ENCODE data around the gene LRRC43. TPM values are rescaled to one million over a fixed set of nuclear protein-coding genes. Genes with fewer than 3 reads are reported as not detected.

Gene LRRC43
- total and polyA plus RNA-seq, 12 donors: 0.17 to 4.5 (median 1.1) TPM

DNA sequence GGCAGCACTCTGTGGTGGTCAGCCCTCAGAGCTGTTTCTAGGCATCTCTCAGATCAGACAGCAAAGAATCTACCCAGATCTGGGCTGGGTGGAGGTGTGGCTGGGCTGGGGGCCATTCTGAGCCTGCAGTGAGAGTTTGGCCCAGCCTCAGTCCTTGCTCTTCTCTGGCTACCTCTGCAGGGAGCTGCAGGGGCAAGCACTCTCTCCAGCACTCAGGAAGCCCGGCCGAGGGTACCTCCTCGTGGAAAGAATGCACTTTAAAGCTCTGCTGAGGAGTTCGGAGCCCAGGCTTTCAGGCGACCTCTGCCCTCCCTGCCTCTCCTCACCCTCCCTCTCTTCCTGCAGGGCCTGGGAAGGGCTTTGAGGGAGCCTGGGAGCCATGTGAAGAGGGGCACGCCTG, 40.1 kb upstream of the LRRC43 start:
- Histone ChIP-seq H3K27ac (no peak overlapping the region), H3K4me3 (no peak overlapping the region), H3K4me1 (replicated peaks in 1 of 2) (no peaks in the 10 kb centered on the region), H3K27me3 (no peaks in the 10 kb centered on the region), H3K9me3 (replicated peaks in 1 of 3) (no peaks in the 10 kb centered on the region), H3K36me3 (replicated peaks in 1 of 2) (peaks cover 0 to 57% of the 10 kb centered on the region in 2 donors)
- WGBS, 4 donors: 47 to 70% (median 65%) methylated on average over 1 to 6 of the region's 6 CpGs
- intact Hi-C loops (cut with DNase I): no loop called here
- DNase-seq: no peak
- no peak for TF ChIP-seq POLR2A (IDR thresholded peaks at IDR 0.05)
- TF ChIP-seq, protein P1, sequence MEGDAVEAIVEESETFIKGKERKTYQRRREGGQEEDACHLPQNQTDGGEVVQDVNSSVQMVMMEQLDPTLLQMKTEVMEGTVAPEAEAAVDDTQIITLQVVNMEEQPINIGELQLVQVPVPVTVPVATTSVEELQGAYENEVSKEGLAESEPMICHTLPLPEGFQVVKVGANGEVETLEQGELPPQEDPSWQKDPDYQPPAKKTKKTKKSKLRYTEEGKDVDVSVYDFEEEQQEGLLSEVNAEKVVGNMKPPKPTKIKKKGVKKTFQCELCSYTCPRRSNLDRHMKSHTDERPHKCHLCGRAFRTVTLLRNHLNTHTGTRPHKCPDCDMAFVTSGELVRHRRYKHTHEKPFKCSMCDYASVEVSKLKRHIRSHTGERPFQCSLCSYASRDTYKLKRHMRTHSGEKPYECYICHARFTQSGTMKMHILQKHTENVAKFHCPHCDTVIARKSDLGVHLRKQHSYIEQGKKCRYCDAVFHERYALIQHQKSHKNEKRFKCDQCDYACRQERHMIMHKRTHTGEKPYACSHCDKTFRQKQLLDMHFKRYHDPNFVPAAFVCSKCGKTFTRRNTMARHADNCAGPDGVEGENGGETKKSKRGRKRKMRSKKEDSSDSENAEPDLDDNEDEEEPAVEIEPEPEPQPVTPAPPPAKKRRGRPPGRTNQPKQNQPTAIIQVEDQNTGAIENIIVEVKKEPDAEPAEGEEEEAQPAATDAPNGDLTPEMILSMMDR (IDR thresholded peaks at IDR 0.05): no peak

DNA sequence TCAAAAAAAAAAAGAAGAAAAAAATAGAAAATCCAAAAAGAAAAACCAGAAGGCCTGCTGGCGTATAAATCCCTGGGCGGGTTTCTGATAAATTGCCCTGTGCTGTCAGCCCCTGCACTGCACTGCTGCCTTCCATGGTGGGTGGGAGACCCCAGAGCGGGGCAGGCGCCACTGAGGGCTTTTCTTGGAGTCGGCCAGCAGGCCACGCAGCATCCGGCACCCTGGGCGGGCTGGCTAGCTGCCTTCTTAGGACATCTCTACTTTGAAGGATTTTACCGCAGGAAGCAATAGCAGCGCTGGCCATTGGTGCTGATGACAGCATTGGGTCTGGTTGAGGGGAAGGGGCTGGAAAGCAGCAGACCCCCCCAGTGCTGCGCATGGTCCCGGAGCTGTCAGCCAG, 38.0 kb upstream of the LRRC43 start:
- H3K36me3 ChIP-seq (replicated peaks in 1 of 2): peaks cover 0 to 38% of the 10 kb centered on the region in 2 donors

DNA sequence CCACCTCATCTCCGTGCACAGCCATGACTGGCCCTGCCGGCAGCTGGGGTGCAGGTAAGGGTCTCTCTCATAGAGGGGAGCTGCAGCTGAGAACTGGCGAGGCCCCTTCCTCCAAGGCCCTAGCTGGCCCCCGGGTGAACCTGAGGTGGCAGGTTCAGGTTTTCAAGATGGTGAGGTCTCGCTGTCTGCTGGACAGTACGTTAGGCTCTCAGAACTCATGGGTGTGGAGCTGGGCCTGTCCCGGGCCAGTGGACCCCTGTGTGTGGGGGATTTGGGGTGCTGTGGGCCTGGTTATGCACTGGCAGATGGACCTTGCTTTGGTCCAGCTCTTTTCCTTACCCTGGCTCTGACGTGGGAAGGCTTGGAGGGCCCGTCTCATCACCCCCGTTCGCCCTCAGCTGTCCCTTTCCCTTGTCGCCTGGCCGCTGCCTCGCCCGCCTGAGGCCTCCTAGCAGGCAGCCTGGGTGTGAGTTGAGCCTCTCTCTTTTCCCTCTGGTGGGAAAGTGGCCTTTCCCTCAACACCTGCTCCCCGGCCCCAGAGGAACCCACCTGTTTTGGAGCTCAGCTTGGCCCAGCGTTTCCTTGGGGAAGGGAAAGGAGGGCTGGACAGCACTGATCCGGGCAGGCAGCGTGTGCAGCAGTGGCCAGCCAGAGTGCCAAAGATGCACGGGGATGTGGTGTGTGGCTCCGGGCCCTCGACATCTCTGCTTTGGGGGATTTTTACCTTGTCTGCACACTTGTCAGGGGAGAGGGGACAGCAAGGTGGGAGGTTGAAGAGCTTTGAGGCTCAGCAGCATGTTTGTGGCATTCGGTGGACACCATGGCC, 37.2 kb upstream of the LRRC43 start:
- H3K4me3 ChIP-seq: no peak overlapping the region
- TF ChIP-seq, protein P1 (IDR thresholded peaks at IDR 0.05): no peak
- TF ChIP-seq POLR2A (IDR thresholded peaks at IDR 0.05): no peak
- no peaks in the 10 kb centered on the region for H3K4me1 ChIP-seq (replicated peaks in 1 of 2)
- H3K27me3 ChIP-seq: no peaks in the 10 kb centered on the region
- peaks cover 0 to 35% of the 10 kb centered on the region in 2 donors for H3K36me3 ChIP-seq (replicated peaks in 1 of 2)
- 82 to 94% (median 87%) methylated on average over 10 to 23 of the region's 23 CpGs for WGBS, 4 donors
- intact Hi-C loops (cut with DNase I): no loop called here
- DNase-seq: no peak
- H3K9me3 ChIP-seq (replicated peaks in 1 of 3): no peaks in the 10 kb centered on the region
- no peak overlapping the region for H3K27ac ChIP-seq

More for the DNA sequence above, 38.0 kb upstream of the LRRC43 start:
- WGBS, 4 donors: 87 to 93% (median 93%) methylated on average over 12 of the region's 12 CpGs
- TF ChIP-seq POLR2A (IDR thresholded peaks at IDR 0.05): no peak
- TF ChIP-seq, protein P1 (IDR thresholded peaks at IDR 0.05): no peak
- H3K27me3 ChIP-seq: no peaks in the 10 kb centered on the region
- DNase-seq: no peak
- no peak overlapping the region for H3K4me3 ChIP-seq
- no peaks in the 10 kb centered on the region for H3K9me3 ChIP-seq (replicated peaks in 1 of 3)
- H3K4me1 ChIP-seq (replicated peaks in 1 of 2): no peaks in the 10 kb centered on the region
- intact Hi-C loops (cut with DNase I): no loop called here
- no peak overlapping the region for H3K27ac ChIP-seq

DNA sequence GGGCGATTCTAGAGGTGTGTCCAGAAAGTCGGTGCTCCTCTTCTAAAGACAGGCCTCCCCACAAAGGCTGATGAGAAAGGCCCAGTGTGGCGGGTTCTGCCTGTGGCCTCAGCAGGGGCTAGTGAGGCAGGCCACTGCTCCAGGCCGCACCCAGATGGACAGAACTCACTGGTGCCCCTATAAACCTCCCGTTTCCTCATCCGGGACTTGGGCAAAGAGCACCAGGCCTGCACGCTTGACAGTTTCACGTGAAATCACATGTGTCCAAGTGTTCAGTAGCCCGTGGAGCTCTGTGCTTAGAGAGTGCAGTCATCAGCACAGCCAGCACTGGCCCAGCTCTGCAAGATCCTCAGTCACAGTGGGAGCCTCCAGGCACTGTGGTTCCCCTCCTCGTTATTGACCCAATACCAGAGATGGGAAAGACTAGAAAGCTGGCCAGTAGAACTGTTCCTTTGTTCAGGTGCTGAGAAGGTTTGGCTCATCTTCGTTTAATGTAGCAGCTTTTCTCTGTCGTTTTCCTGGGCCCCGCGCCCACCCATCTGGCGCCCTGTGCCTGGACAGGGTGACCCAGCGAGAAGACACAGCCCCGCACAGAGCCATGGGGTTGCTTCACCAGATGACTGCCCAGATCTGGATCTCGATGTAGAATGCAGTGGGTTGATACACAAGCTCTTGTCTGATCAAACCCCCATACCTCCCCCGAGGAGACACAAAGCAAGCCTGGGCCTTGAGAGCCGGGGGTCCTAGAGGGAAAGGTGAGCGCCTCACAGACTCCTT, 35.2 kb upstream of the LRRC43 start:
- no peak for DNase-seq
- intact Hi-C loops (cut with DNase I): no loop called here
- 87 to 89% (median 88%) methylated on average over 10 to 21 of the region's 21 CpGs for WGBS, 4 donors

More for the DNA sequence above, 35.2 kb upstream of the LRRC43 start:
- no peaks in the 10 kb centered on the region for H3K27me3 ChIP-seq
- no peaks in the 10 kb centered on the region for H3K4me1 ChIP-seq (replicated peaks in 1 of 2)
- TF ChIP-seq POLR2A (IDR thresholded peaks at IDR 0.05): no peak
- TF ChIP-seq, protein P1 (IDR thresholded peaks at IDR 0.05): no peak
- peaks cover 0 to 15% of the 10 kb centered on the region in 2 donors for H3K36me3 ChIP-seq (replicated peaks in 1 of 2)
- H3K4me3 ChIP-seq: no peak overlapping the region
- H3K27ac ChIP-seq: no peak overlapping the region
- H3K9me3 ChIP-seq (replicated peaks in 1 of 3): no peaks in the 10 kb centered on the region
